OCI-LY3 (cell line): ENCODE measurements around the gene SELENOS.

Experiments
- H2AFZ ChIP-seq: fragments of 200-600, 300-600 bp; shearing (Covaris generic); 2 replicates; pipeline ENCODE4 v1.6.0; 2014; ENCODE audit warnings: antibody characterized with exemption, low read depth, low read length
- H3K27ac ChIP-seq: fragments of 200-600, 300-600 bp; sonication (generic); 2 replicates; pipeline ENCODE4 v1.5.1; 2014; ENCODE audit warnings: mild to moderate bottlenecking, low read length, moderate library complexity, mixed read lengths
- H3K27me3 ChIP-seq: fragments of 200-600, 300-600 bp; sonication (generic); 2 replicates; pipeline ENCODE4 v1.6.1; 2014; ENCODE audit warnings: low read depth, low read length, mixed read lengths
- H3K36me3 ChIP-seq: fragments of 200-600, 300-600 bp; sonication (generic); replicated peaks from 2 replicates; pipeline ENCODE3; 2014; ENCODE audit warnings: low read depth, low read length, mixed read lengths
- H3K4me1 ChIP-seq: fragments of 300-600, 200-600 bp; sonication (generic); 2 replicates; pipeline ENCODE4 v1.6.1; 2014; ENCODE audit warnings: low read length, mixed read lengths
- H3K4me2 ChIP-seq: fragments of 200-600, 300-600 bp; sonication (generic); 2 replicates; pipeline ENCODE4 v1.6.1; 2014; ENCODE audit warnings: low read length, mixed read lengths
- H3K4me3 ChIP-seq: fragments of 300-600, 200-600 bp; sonication (generic); 2 replicates; pipeline ENCODE4 v1.5.1; 2014; ENCODE audit warnings: antibody characterized with exemption, mild to moderate bottlenecking, low read length, moderate library complexity
- H3K79me2 ChIP-seq: fragments of 300-600, 200-600 bp; shearing (Covaris generic); 2 replicates; pipeline ENCODE4 v1.6.1; 2014; ENCODE audit warnings: mild to moderate bottlenecking, low read length, mixed read lengths
- H3K9ac ChIP-seq: fragments of 300-600, 200-600 bp; shearing (Covaris generic); 2 replicates; pipeline ENCODE4 v1.6.0; 2014; ENCODE audit warnings: mild to moderate bottlenecking, low read length, moderate library complexity
- H3K9me3 ChIP-seq: fragments of 200-600, 300-600 bp; shearing (Covaris generic); 2 replicates; pipeline ENCODE4 v1.6.1; 2014; ENCODE audit warnings: low read length, mixed read lengths; ENCODE audit not compliant: insufficient read depth
- H4K20me1 ChIP-seq: fragments of 200-600, 300-600 bp; sonication (generic); 2 replicates; pipeline ENCODE4 v1.6.1; 2016; ENCODE audit warnings: low read length, mixed read lengths; ENCODE audit not compliant: insufficient read depth
- CTCF ChIP-seq: fragments of 200-600, 300-600 bp; sonication (generic); IDR thresholded peaks from 2 replicates; pipeline ENCODE4 v1.5.1; 2014; ENCODE audit warnings: antibody characterized with exemption, low read length, low read depth
- EZH2phosphoT487 ChIP-seq: fragments of 200-600 bp; shearing (Covaris generic); IDR thresholded peaks from 2 replicates; pipeline ENCODE4 v1.6.1; 2018; ENCODE audit warnings: antibody characterized with exemption, mixed run types, low read depth

Gene SELENOS

GRCh38 chr15:101316529-101316928 is 39.2 kb upstream of the SELENOS start:
- no peaks in the 10 kb centered on the region for H3K79me2 ChIP-seq
- H3K4me2 ChIP-seq = no peak overlapping the region
- H3K4me3 ChIP-seq = no peak overlapping the region
- no peaks in the 10 kb centered on the region for H3K4me1 ChIP-seq
- no peak overlapping the region for H3K9ac ChIP-seq
- no peak overlapping the region for H3K27ac ChIP-seq
- TF ChIP-seq EZH2phosphoT487 = no peak
- TF ChIP-seq CTCF = no peak
- H3K27me3 ChIP-seq = peaks cover 10% of the 10 kb centered on the region
- H2AFZ ChIP-seq = no peak overlapping the region
- H3K9me3 ChIP-seq = no peaks in the 10 kb centered on the region
- H4K20me1 ChIP-seq = no peaks in the 10 kb centered on the region
- no peaks in the 10 kb centered on the region for H3K36me3 ChIP-seq

GRCh38 chr15:101315736-101316135 is 38.5 kb upstream of the SELENOS start:
- Histone ChIP-seq H3K27me3 (peaks cover 8% of the 10 kb centered on the region; the same call in 1 of the 2 replicates), H4K20me1 (no peaks in the 10 kb centered on the region), H3K79me2 (no peaks in the 10 kb centered on the region), H2AFZ (no peak overlapping the region), H3K4me2 (no peak overlapping the region), H3K4me3 (no peak overlapping the region), H3K27ac (no peak overlapping the region), H3K9me3 (no peaks in the 10 kb centered on the region), H3K36me3 (no peaks in the 10 kb centered on the region), H3K9ac (no peak overlapping the region), H3K4me1 (no peaks in the 10 kb centered on the region)
- TF ChIP-seq CTCF = no peak
- TF ChIP-seq EZH2phosphoT487 = no peak

GRCh38 chr15:101314336-101315125 is 37.2 kb upstream of the SELENOS start:
- Histone ChIP-seq H3K27me3 (peaks cover 4% of the 10 kb centered on the region; the same call in 1 of the 2 replicates), H3K36me3 (no peaks in the 10 kb centered on the region), H3K4me3 (no peak overlapping the region), H3K9ac (no peak overlapping the region), H2AFZ (no peak overlapping the region), H4K20me1 (no peaks in the 10 kb centered on the region), H3K4me2 (no peak overlapping the region), H3K27ac (no peak overlapping the region), H3K9me3 (no peaks in the 10 kb centered on the region), H3K79me2 (no peaks in the 10 kb centered on the region), H3K4me1 (no peaks in the 10 kb centered on the region)
- TF ChIP-seq CTCF (no peak), EZH2phosphoT487 (no peak)

GRCh38 chr15:101313041-101313761 is 35.9 kb upstream of the SELENOS start:
- no peak overlapping the region for H2AFZ ChIP-seq
- TF ChIP-seq EZH2phosphoT487 (no peak), CTCF (no peak)
- no peaks in the 10 kb centered on the region for H3K36me3 ChIP-seq
- no peak overlapping the region for H3K4me2 ChIP-seq
- H4K20me1 ChIP-seq = no peaks in the 10 kb centered on the region
- H3K79me2 ChIP-seq = no peaks in the 10 kb centered on the region
- H3K4me1 ChIP-seq = no peaks in the 10 kb centered on the region
- no peak overlapping the region for H3K27ac ChIP-seq
- H3K9me3 ChIP-seq = no peaks in the 10 kb centered on the region
- peaks cover 4% of the 10 kb centered on the region; the same call in 1 of the 2 replicates for H3K27me3 ChIP-seq
- no peak overlapping the region for H3K4me3 ChIP-seq
- no peak overlapping the region for H3K9ac ChIP-seq
